Esophagus squamous epithelium (tissue), 5 donors: Measurements from ENCODE around the gene CENPL. TPM values are rescaled to one million over a fixed set of nuclear protein-coding genes. Genes with fewer than 3 reads are reported as not detected.

ENCODE experiments used
- DNase-seq: peaks from one replicate; lab custom pipeline; 2025; lab: John Stamatoyannopoulos, UW
- H3K27ac ChIP-seq, 4 donors: fragments of 200-600 bp; sonication (generic); one replicate each; pipeline ENCODE4 v1.5.1; 2016 to 2019; ENCODE audit warnings: mild to moderate bottlenecking in 1 of 4
- H3K27me3 ChIP-seq, 4 donors: fragments of 200-600 bp; sonication (generic); 1 replicate in 3 of 4; 2 replicates in 1 of 4; pipeline versions ENCODE4 v1.5.1 to v1.6.0; 2017 to 2021; ENCODE audit warnings: antibody characterized with exemption in 1 of 4
- H3K36me3 ChIP-seq, 3 donors: fragments of 200-600 bp; sonication (generic); one replicate each; pipeline ENCODE4 v1.5.1; 2016 to 2019
- H3K4me1 ChIP-seq, 3 donors: fragments of 200-600 bp; sonication (generic); one replicate each; pipeline ENCODE4 v1.5.1; 2017 to 2019
- H3K4me3 ChIP-seq, 4 donors: fragments of 200-600 bp; sonication (generic); 1 replicate in 3 of 4; 2 replicates in 1 of 4; pipeline ENCODE4 v1.5.1; 2016 to 2019; ENCODE audit warnings: mild to moderate bottlenecking in 2 of 4, moderate library complexity in 1 of 4
- H3K9me3 ChIP-seq, 3 donors: fragments of 200-600 bp; sonication (generic); one replicate each; pipeline ENCODE4 v1.5.1; 2016 to 2019
- CTCF ChIP-seq, 6 experiments: fragments of 450-650 bp in 4 of 6; fragments of 200-600 bp in 2 of 6; sonication (generic) in 2 of 6; IDR thresholded peaks; one replicate each; pipeline ENCODE4 v1.5.1; 2016 to 2019; ENCODE audit warnings: antibody characterized with exemption in 6 of 6, mild to moderate bottlenecking in 4 of 6, moderate library complexity in 4 of 6
- POLR2A ChIP-seq, 4 donors: fragments of 450-650 bp; IDR thresholded peaks; one replicate each; pipeline ENCODE4 v1.6.1; 2017; ENCODE audit warnings: antibody characterized with exemption in 4 of 4, mild to moderate bottlenecking in 4 of 4, moderate library complexity in 3 of 4
- WGBS, 2 donors: methylation state at CpG; one replicate each; pipeline ENCODE4 v1.1.5; 2018; 5-methylcytosine and 5-hydroxymethylcytosine counted together
- intact Hi-C: fragments of 100-400 bp; cut with DNase I; formaldehyde crosslinking; loops from one replicate; pipeline ENCODE4 v1.15.0; 2022
- total RNA-seq, 4 donors: library from RNA; depleted of rRNA; stranded (reverse); fragments of >200 nt; gene quantifications; one replicate each; pipeline ENCODE4 v1.1.0, GENCODE V29; 2016
- donor health status: DM: yes; HTN: yes; CAD: no.

CENPL gene
- total RNA-seq, 4 donors from 2014 or later: 3.6 to 18.2 (median 7.5) TPM

GRCh38 chr1:173856903-173857302 lies 32.2 kb upstream of the CENPL start:
- no peak for TF ChIP-seq CTCF (IDR thresholded peaks at IDR 0.05)
- TF ChIP-seq POLR2A (IDR thresholded peaks at IDR 0.05): no peak
- DNase-seq: no peak
- peaks cover 0 to 92% (median 5%) of the 10 kb centered on the region in 3 donors for H3K36me3 ChIP-seq
- H3K4me1 ChIP-seq: peaks cover 0 to 15% (median 0%) of the 10 kb centered on the region in 3 donors
- H3K4me3 ChIP-seq: no peak overlapping the region
- intact Hi-C loops: no loop called here
- WGBS, 2 donors: 95 to 100% methylated on average over 2 of the region's 2 CpGs
- H3K27ac ChIP-seq: no peak overlapping the region
- H3K9me3 ChIP-seq: no peaks in the 10 kb centered on the region
- H3K27me3 ChIP-seq: no peaks in the 10 kb centered on the region

GRCh38 chr1:173856014-173856413 lies 31.3 kb upstream of the CENPL start:
- TF ChIP-seq POLR2A (IDR thresholded peaks at IDR 0.05): no peak
- no peak for TF ChIP-seq CTCF (IDR thresholded peaks at IDR 0.05)
- H3K4me1 ChIP-seq: peaks cover 0 to 18% (median 0%) of the 10 kb centered on the region in 3 donors
- intact Hi-C loops: no loop called here
- no peaks in the 10 kb centered on the region for H3K9me3 ChIP-seq
- no peaks in the 10 kb centered on the region for H3K27me3 ChIP-seq
- H3K36me3 ChIP-seq: peaks cover 0 to 92% (median 5%) of the 10 kb centered on the region in 3 donors
- H3K27ac ChIP-seq: no peak overlapping the region
- no peak overlapping the region for H3K4me3 ChIP-seq
- DNase-seq: no peak
- WGBS, 2 donors: 74 to 83% methylated on average over 1 of the region's 1 CpG

GRCh38 chr1:173853074-173853473 lies 28.4 kb upstream of the CENPL start:
- no peaks in the 10 kb centered on the region for H3K9me3 ChIP-seq
- peak overlapping the region in 3 of 4 donors; percentile 38 to 49 (median 48) for H3K27ac ChIP-seq
- peaks cover 0 to 90% (median 5%) of the 10 kb centered on the region in 3 donors for H3K36me3 ChIP-seq
- no peak for TF ChIP-seq POLR2A (IDR thresholded peaks at IDR 0.05)
- TF ChIP-seq CTCF (IDR thresholded peaks at IDR 0.05): no peak
- no peaks in the 10 kb centered on the region for H3K27me3 ChIP-seq
- DNase-seq: no peak
- H3K4me3 ChIP-seq: no peak overlapping the region
- intact Hi-C loops: no loop called here
- peaks cover 0 to 18% (median 0%) of the 10 kb centered on the region in 3 donors for H3K4me1 ChIP-seq
- 47 to 73% methylated on average over 5 of the region's 5 CpGs for WGBS, 2 donors

- peaks cover 0 to 18% (median 0%) of the 10 kb centered on the region in 3 donors for H3K4me1 ChIP-seq
- intact Hi-C loops: no loop called here
- H3K9me3 ChIP-seq: no peaks in the 10 kb centered on the region
- TF ChIP-seq CTCF (IDR thresholded peaks at IDR 0.05): no peak
- no peak for TF ChIP-seq POLR2A (IDR thresholded peaks at IDR 0.05)
- H3K27me3 ChIP-seq: no peaks in the 10 kb centered on the region
- WGBS, 2 donors: 66 to 71% methylated on average over 4 of the region's 4 CpGs
- no peak overlapping the region for H3K4me3 ChIP-seq
- peaks cover 0 to 85% (median 5%) of the 10 kb centered on the region in 3 donors for H3K36me3 ChIP-seq
- peak overlapping the region in 2 of 4 donors; percentile 48 to 49 for H3K27ac ChIP-seq
- no peak for DNase-seq
Measured at GRCh38 chr1:173852105-173852504, 27.4 kb upstream of the CENPL start.

- no peaks in the 10 kb centered on the region for H3K27me3 ChIP-seq
- H3K27ac ChIP-seq: no peak overlapping the region
- TF ChIP-seq POLR2A (IDR thresholded peaks at IDR 0.05) (no peak), CTCF (IDR thresholded peaks at IDR 0.05) (no peak)
- no peaks in the 10 kb centered on the region for H3K9me3 ChIP-seq
- H3K4me1 ChIP-seq: no peaks in the 10 kb centered on the region
- no peak for DNase-seq
- no peak overlapping the region for H3K4me3 ChIP-seq
- intact Hi-C loops: no loop called here
- peaks cover 4 to 89% (median 9%) of the 10 kb centered on the region in 3 donors for H3K36me3 ChIP-seq
- 78 to 92% methylated on average over 1 of the region's 1 CpG for WGBS, 2 donors
Measured at GRCh38 chr1:173832748-173833147, 8.1 kb upstream of the CENPL start.
